GM13977 (cell line): ENCODE measurements around the gene IL2RA.

ENCODE experiments used
- DNase-seq: peaks from one replicate; pipeline ENCODE4 v3.0.0; 2012; ENCODE audit warnings: low spot score
- CTCF ChIP-seq: IDR thresholded peaks from 2 replicates; pipeline ENCODE4 v1.5.1; 2012; ENCODE audit warnings: mild to moderate bottlenecking, control low read depth; ENCODE audit not compliant: insufficient read depth; ENCODE audit errors: extremely low read depth, missing control alignments
- in situ Hi-C: fragments of 300-500 bp; cut with MboI; formaldehyde crosslinking; loops from one replicate; pipeline ENCODE4 v1.12.0; 2022; ENCODE audit warnings: low sequenced_read_pairs, low pct_unique_long_range_greater_than_20kb, mixed read lengths, inconsistent platforms; ENCODE audit not compliant: unreplicated experiment

Gene IL2RA

GRCh38 chr10:6072215-6072934 lies 10.2 kb upstream of the IL2RA start:
- in situ Hi-C loops, result no loop called here
- peak; percentile 67 for DNase-seq
- no peak for TF ChIP-seq CTCF

- TF ChIP-seq CTCF, result no peak
- in situ Hi-C loops, result no loop called here
- no peak for DNase-seq
Observed at GRCh38 chr10:6071181-6072175, 9.3 kb upstream of the IL2RA start.

- in situ Hi-C loops, result no loop called here
- no peak for TF ChIP-seq CTCF
Observed at GRCh38 chr10:6070660-6071059, 8.5 kb upstream of the IL2RA start.

GRCh38 chr10:6069081-6069931 lies 7.1 kb upstream of the IL2RA start:
- no peak for TF ChIP-seq CTCF
- in situ Hi-C loops, result no loop called here
- no peak for DNase-seq

More at GRCh38 chr10:6070660-6071059, 8.5 kb upstream of the IL2RA start:
- no peak for DNase-seq

GRCh38 chr10:6068422-6068821 lies 6.3 kb upstream of the IL2RA start:
- in situ Hi-C loops, result no loop called here
- no peak for TF ChIP-seq CTCF
- DNase-seq, result no peak

- no peak for DNase-seq
- TF ChIP-seq CTCF, result no peak
- in situ Hi-C loops, result no loop called here
Observed at GRCh38 chr10:6068006-6068405, 5.8 kb upstream of the IL2RA start.
